ENCODE data around the gene NFE2L3.
"Not testable (repeated sequence)": the region's sequence is repeated elsewhere in the genome, so short reads cannot be mapped to it uniquely, and the experiment has no call there.

The NFE2L3 gene

GRCh38 chr7:26157520-26158105, 5.6 kb downstream of the NFE2L3 start:
- Histone ChIP-seq H3K9me3 (ENCODE audit: insufficient read depth, low read depth, low read length) (no peaks in the 10 kb centered on the region), H3K27me3 (ENCODE audit: insufficient read depth, low read length) (peaks cover 11% of the 10 kb centered on the region; the same call in 1 of the 2 replicates), H3K4me3 (ENCODE audit: low read length) (no peak overlapping the region), H3K4me1 (ENCODE audit: insufficient read depth, low read length) (peaks cover 63% of the 10 kb centered on the region), H3K9ac (ENCODE audit: low read depth, low read length) (no peak overlapping the region), H3K27ac (ENCODE audit: low read depth, low read length) (no peak overlapping the region), H3K36me3 (ENCODE audit: insufficient read depth, low read length) (no peaks in the 10 kb centered on the region)
- WGBS: 94% methylated on average over 4 of the region's 4 CpGs

- no peaks in the 10 kb centered on the region for H3K9me3 ChIP-seq (ENCODE audit: insufficient read depth, low read depth, low read length)
- H3K27me3 ChIP-seq (ENCODE audit: insufficient read depth, low read length): no peaks in the 10 kb centered on the region
- no peak overlapping the region for H3K27ac ChIP-seq (ENCODE audit: low read depth, low read length)
- H3K4me3 ChIP-seq (ENCODE audit: low read length): no peak overlapping the region
- H3K36me3 ChIP-seq (ENCODE audit: insufficient read depth, low read length): no peaks in the 10 kb centered on the region
- H3K9ac ChIP-seq (ENCODE audit: low read depth, low read length): no peak overlapping the region
- 88% methylated on average over 2 of the region's 2 CpGs for WGBS
- H3K4me1 ChIP-seq (ENCODE audit: insufficient read depth, low read length): peaks cover 60% of the 10 kb centered on the region
These were observed 7.2 kb downstream of the NFE2L3 start for GRCh38 chr7:26159243-26159642.

- H3K36me3 ChIP-seq (ENCODE audit: insufficient read depth, low read length): no peaks in the 10 kb centered on the region
- peaks cover 49% of the 10 kb centered on the region for H3K4me1 ChIP-seq (ENCODE audit: insufficient read depth, low read length)
- H3K27me3 ChIP-seq (ENCODE audit: insufficient read depth, low read length): no peaks in the 10 kb centered on the region
- 100% methylated on average over 2 of the region's 2 CpGs for WGBS
- H3K9ac ChIP-seq (ENCODE audit: low read depth, low read length): no peak overlapping the region
- H3K9me3 ChIP-seq (ENCODE audit: insufficient read depth, low read depth, low read length): no peaks in the 10 kb centered on the region
- no peak overlapping the region for H3K4me3 ChIP-seq (ENCODE audit: low read length)
- H3K27ac ChIP-seq (ENCODE audit: low read depth, low read length): no peak overlapping the region
These were observed 8.9 kb downstream of the NFE2L3 start for GRCh38 chr7:26160896-26161295.

- WGBS: 92% methylated on average over 1 of the region's 2 CpGs
- no peak overlapping the region for H3K27ac ChIP-seq (ENCODE audit: low read depth, low read length)
These were observed 10.4 kb downstream of the NFE2L3 start for GRCh38 chr7:26162431-26162830.

GRCh38 chr7:26163804-26164203, 11.8 kb downstream of the NFE2L3 start:
- 100% methylated on average over 1 of the region's 1 CpG for WGBS
- not testable (repeated sequence) for H3K9ac ChIP-seq (ENCODE audit: low read depth, low read length); H3K36me3 ChIP-seq (ENCODE audit: insufficient read depth, low read length); H3K27me3 ChIP-seq (ENCODE audit: insufficient read depth, low read length); H3K4me3 ChIP-seq (ENCODE audit: low read length); H3K9me3 ChIP-seq (ENCODE audit: insufficient read depth, low read depth, low read length); H3K27ac ChIP-seq (ENCODE audit: low read depth, low read length)
- H3K4me1 ChIP-seq (ENCODE audit: insufficient read depth, low read length): peaks cover 41% of the 10 kb centered on the region

More at GRCh38 chr7:26162431-26162830, 10.4 kb downstream of the NFE2L3 start:
- Histone ChIP-seq H3K9ac (ENCODE audit: low read depth, low read length) (no peak overlapping the region), H3K36me3 (ENCODE audit: insufficient read depth, low read length) (no peaks in the 10 kb centered on the region), H3K4me1 (ENCODE audit: insufficient read depth, low read length) (peaks cover 49% of the 10 kb centered on the region), H3K27me3 (ENCODE audit: insufficient read depth, low read length) (no peaks in the 10 kb centered on the region), H3K9me3 (ENCODE audit: insufficient read depth, low read depth, low read length) (no peaks in the 10 kb centered on the region), H3K4me3 (ENCODE audit: low read length) (no peak overlapping the region)

- no peaks in the 10 kb centered on the region for H3K27me3 ChIP-seq (ENCODE audit: insufficient read depth, low read length)
- H3K9ac ChIP-seq (ENCODE audit: low read depth, low read length): no peak overlapping the region
- H3K9me3 ChIP-seq (ENCODE audit: insufficient read depth, low read depth, low read length): no peaks in the 10 kb centered on the region
- H3K4me1 ChIP-seq (ENCODE audit: insufficient read depth, low read length): peaks cover 20% of the 10 kb centered on the region
- peaks cover 6% of the 10 kb centered on the region; the same call in 1 of the 2 replicates for H3K36me3 ChIP-seq (ENCODE audit: insufficient read depth, low read length)
- 68% methylated on average over 9 of the region's 9 CpGs for WGBS
- H3K27ac ChIP-seq (ENCODE audit: low read depth, low read length): no peak overlapping the region
- no peak overlapping the region for H3K4me3 ChIP-seq (ENCODE audit: low read length)
These were observed 14.1 kb downstream of the NFE2L3 start for GRCh38 chr7:26165950-26166683.

GRCh38 chr7:26166684-26167266, 14.8 kb downstream of the NFE2L3 start:
- no peak overlapping the region for H3K4me3 ChIP-seq (ENCODE audit: low read length)
- H3K36me3 ChIP-seq (ENCODE audit: insufficient read depth, low read length): peaks cover 11% of the 10 kb centered on the region
- H3K9ac ChIP-seq (ENCODE audit: low read depth, low read length): no peak overlapping the region
- WGBS: 88% methylated on average over 5 of the region's 5 CpGs
- H3K9me3 ChIP-seq (ENCODE audit: insufficient read depth, low read depth, low read length): no peaks in the 10 kb centered on the region
- no peak overlapping the region for H3K27ac ChIP-seq (ENCODE audit: low read depth, low read length)
- no peaks in the 10 kb centered on the region for H3K27me3 ChIP-seq (ENCODE audit: insufficient read depth, low read length)
- peaks cover 20% of the 10 kb centered on the region for H3K4me1 ChIP-seq (ENCODE audit: insufficient read depth, low read length)

GRCh38 chr7:26167303-26167934, 15.4 kb downstream of the NFE2L3 start:
- Histone ChIP-seq H3K4me3 (ENCODE audit: low read length) (no peak overlapping the region), H3K27me3 (ENCODE audit: insufficient read depth, low read length) (no peaks in the 10 kb centered on the region), H3K4me1 (ENCODE audit: insufficient read depth, low read length) (peaks cover 20% of the 10 kb centered on the region), H3K27ac (ENCODE audit: low read depth, low read length) (no peak overlapping the region), H3K9ac (ENCODE audit: low read depth, low read length) (no peak overlapping the region), H3K9me3 (ENCODE audit: insufficient read depth, low read depth, low read length) (no peaks in the 10 kb centered on the region), H3K36me3 (ENCODE audit: insufficient read depth, low read length) (peaks cover 17% of the 10 kb centered on the region)
- WGBS: 87% methylated on average over 2 of the region's 3 CpGs

GRCh38 chr7:26168458-26169023, 16.5 kb downstream of the NFE2L3 start:
- Histone ChIP-seq H3K27me3 (ENCODE audit: insufficient read depth, low read length) (no peaks in the 10 kb centered on the region), H3K4me3 (ENCODE audit: low read length) (no peak overlapping the region), H3K9me3 (ENCODE audit: insufficient read depth, low read depth, low read length) (no peaks in the 10 kb centered on the region), H3K27ac (ENCODE audit: low read depth, low read length) (no peak overlapping the region), H3K36me3 (ENCODE audit: insufficient read depth, low read length) (peaks cover 20% of the 10 kb centered on the region), H3K4me1 (ENCODE audit: insufficient read depth, low read length) (peaks cover 20% of the 10 kb centered on the region), H3K9ac (ENCODE audit: low read depth, low read length) (no peak overlapping the region)
- 97% methylated on average over 4 of the region's 6 CpGs for WGBS

- Histone ChIP-seq H3K4me1 (ENCODE audit: insufficient read depth, low read length) (peaks cover 20% of the 10 kb centered on the region), H3K9me3 (ENCODE audit: insufficient read depth, low read depth, low read length) (no peaks in the 10 kb centered on the region), H3K27me3 (ENCODE audit: insufficient read depth, low read length) (no peaks in the 10 kb centered on the region), H3K9ac (ENCODE audit: low read depth, low read length) (no peak overlapping the region), H3K4me3 (ENCODE audit: low read length) (no peak overlapping the region), H3K36me3 (ENCODE audit: insufficient read depth, low read length) (peaks cover 20% of the 10 kb centered on the region), H3K27ac (ENCODE audit: low read depth, low read length) (no peak overlapping the region)
- WGBS: 91% methylated on average over 3 of the region's 3 CpGs
These were observed 17.3 kb downstream of the NFE2L3 start for GRCh38 chr7:26169271-26169670.

- 95% methylated on average over 1 of the region's 1 CpG for WGBS
- H3K9ac ChIP-seq (ENCODE audit: low read depth, low read length): no peak overlapping the region
- H3K4me1 ChIP-seq (ENCODE audit: insufficient read depth, low read length): peaks cover 19% of the 10 kb centered on the region
- H3K4me3 ChIP-seq (ENCODE audit: low read length): no peak overlapping the region
- no peaks in the 10 kb centered on the region for H3K9me3 ChIP-seq (ENCODE audit: insufficient read depth, low read depth, low read length)
- no peaks in the 10 kb centered on the region for H3K27me3 ChIP-seq (ENCODE audit: insufficient read depth, low read length)
- peaks cover 20% of the 10 kb centered on the region for H3K36me3 ChIP-seq (ENCODE audit: insufficient read depth, low read length)
- H3K27ac ChIP-seq (ENCODE audit: low read depth, low read length): no peak overlapping the region
These were observed 18.7 kb downstream of the NFE2L3 start for GRCh38 chr7:26170663-26171062.

Measured in HUES64 (cell line).